ENCODE measurements around the gene PLXNB1.

The PLXNB1 gene

DNA sequence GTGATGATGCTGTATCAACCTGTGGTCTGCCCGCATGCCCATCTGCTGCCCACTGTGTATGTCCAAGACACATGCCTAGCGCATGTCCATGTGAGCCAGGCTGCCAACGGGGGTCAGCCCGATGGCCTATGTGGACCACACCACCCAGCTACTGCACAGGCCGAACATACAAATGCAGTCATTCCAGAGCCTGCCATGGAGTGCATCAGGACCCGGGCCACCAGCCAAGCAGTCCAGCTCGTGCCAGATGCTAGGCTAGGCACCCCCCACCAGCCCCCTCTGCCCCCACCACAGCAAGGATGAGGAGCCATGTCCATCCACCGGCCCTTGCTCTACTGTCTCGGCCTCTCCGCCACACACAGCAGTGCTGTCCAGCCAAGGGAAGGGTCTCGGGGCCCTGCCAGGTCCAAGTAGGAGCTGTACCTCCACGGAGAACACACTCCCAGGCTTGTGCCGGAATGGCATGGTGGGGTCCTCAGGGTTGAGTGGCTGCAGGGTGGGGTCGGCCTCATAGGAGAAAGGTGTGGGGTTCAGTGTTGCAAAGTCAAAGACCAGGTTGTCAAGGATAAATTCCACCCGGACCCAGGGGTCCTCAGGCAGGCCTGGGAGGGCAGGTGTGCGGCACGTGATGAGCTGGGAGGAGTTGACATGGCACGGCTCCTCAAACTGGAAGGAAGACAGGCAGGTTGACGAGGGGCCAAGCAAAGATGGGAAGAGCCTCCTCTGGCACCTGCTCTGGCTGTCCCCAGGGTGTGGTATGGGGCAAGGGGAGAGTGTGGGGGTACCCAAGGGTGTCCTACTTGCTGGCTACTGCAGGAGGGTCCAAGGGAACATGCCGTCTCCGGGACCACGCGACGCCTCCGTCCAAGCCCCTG is 15.3 kb downstream of the PLXNB1 start:
- H3K27ac Mint-ChIP-seq: no peak overlapping the region
- no peaks in the 10 kb centered on the region for H3K4me1 Mint-ChIP-seq (ENCODE audit: low read depth)
- no peaks in the 10 kb centered on the region for H3K27me3 Mint-ChIP-seq
- H3K36me3 Mint-ChIP-seq (ENCODE audit: low read depth): no peaks in the 10 kb centered on the region
- H3K4me3 Mint-ChIP-seq: no peak overlapping the region
- H3K9me3 Mint-ChIP-seq: no peaks in the 10 kb centered on the region
- intact Hi-C loops (cut with micrococcal nuclease): no loop called here

DNA sequence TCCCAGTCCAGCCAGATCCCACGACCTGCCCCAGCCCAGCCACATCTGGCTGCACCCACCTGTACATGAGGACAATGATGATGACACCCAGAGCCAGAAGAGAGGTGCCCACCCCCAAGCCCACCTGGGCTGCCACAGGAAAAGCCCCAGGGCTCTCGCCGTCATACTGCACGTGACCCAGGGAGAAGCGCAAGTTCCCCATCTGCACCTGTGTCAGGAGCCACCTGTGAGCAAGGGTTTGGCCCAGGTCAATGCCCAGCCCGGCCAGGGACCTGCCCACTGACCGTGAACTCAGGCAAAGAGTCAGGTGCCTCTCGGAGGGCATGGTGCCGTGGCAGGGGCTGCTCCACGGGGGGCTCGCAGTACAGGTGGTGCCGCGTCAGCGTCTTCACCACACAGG is 16.3 kb downstream of the PLXNB1 start:
- Mint-ChIP-seq H3K36me3 (ENCODE audit: low read depth) (no peaks in the 10 kb centered on the region), H3K27me3 (no peaks in the 10 kb centered on the region), H3K4me1 (ENCODE audit: low read depth) (no peaks in the 10 kb centered on the region), H3K27ac (no peak overlapping the region), H3K4me3 (no peak overlapping the region), H3K9me3 (no peaks in the 10 kb centered on the region)
- intact Hi-C loops (cut with micrococcal nuclease): no loop called here

- no peak overlapping the region for H3K27ac Mint-ChIP-seq
- no peaks in the 10 kb centered on the region for H3K27me3 Mint-ChIP-seq
- H3K9me3 Mint-ChIP-seq: no peaks in the 10 kb centered on the region
- H3K4me1 Mint-ChIP-seq (ENCODE audit: low read depth): no peaks in the 10 kb centered on the region
- intact Hi-C loops (cut with micrococcal nuclease): no loop called here
- H3K4me3 Mint-ChIP-seq: no peak overlapping the region
- no peaks in the 10 kb centered on the region for H3K36me3 Mint-ChIP-seq (ENCODE audit: low read depth)
Measured at GRCh38 chr3:48413086-48413485, 16.8 kb downstream of the PLXNB1 start.

GRCh38 chr3:48412375-48413001 is 17.4 kb downstream of the PLXNB1 start:
- Mint-ChIP-seq H3K27me3 (no peaks in the 10 kb centered on the region), H3K4me1 (ENCODE audit: low read depth) (no peaks in the 10 kb centered on the region), H3K36me3 (ENCODE audit: low read depth) (no peaks in the 10 kb centered on the region), H3K9me3 (no peaks in the 10 kb centered on the region), H3K4me3 (no peak overlapping the region), H3K27ac (no peak overlapping the region)
- intact Hi-C loops (cut with micrococcal nuclease): no loop called here

- no peak overlapping the region for H3K27ac Mint-ChIP-seq
- H3K9me3 Mint-ChIP-seq: no peaks in the 10 kb centered on the region
- H3K27me3 Mint-ChIP-seq: no peaks in the 10 kb centered on the region
- intact Hi-C loops (cut with micrococcal nuclease): no loop called here
- H3K36me3 Mint-ChIP-seq (ENCODE audit: low read depth): no peaks in the 10 kb centered on the region
- no peaks in the 10 kb centered on the region for H3K4me1 Mint-ChIP-seq (ENCODE audit: low read depth)
- H3K4me3 Mint-ChIP-seq: no peak overlapping the region
Measured at GRCh38 chr3:48411606-48412374, 18.1 kb downstream of the PLXNB1 start.

DNA sequence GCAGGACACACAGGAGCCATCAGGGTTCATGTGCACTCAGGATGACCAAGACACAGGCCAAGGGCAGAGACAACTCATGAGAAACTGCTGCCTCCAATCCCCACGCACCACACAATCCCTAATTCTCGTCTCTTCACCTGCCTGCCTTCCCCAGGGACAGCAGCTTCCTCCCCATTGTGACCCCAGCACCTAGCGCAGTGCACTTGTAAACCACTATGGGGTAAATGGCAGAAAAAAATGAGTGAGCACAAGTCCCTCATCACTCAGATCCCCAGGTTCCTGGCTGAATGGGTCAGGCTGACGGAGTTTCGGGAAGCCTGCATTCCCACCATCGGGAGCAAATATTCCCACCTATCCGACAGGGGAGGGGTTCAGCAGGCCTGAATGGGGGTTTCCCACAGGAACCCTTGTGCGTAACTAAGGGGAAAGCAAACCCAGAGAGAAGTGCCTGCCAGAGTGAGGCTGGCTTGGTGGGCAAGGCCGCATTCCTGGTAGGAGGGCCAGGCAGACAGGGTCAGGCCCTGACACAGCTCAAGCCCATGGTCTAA is 18.8 kb downstream of the PLXNB1 start:
- Mint-ChIP-seq H3K27me3 (no peaks in the 10 kb centered on the region), H3K27ac (no peak overlapping the region), H3K4me3 (no peak overlapping the region), H3K36me3 (ENCODE audit: low read depth) (no peaks in the 10 kb centered on the region), H3K4me1 (ENCODE audit: low read depth) (no peaks in the 10 kb centered on the region), H3K9me3 (no peaks in the 10 kb centered on the region)
- intact Hi-C loops (cut with micrococcal nuclease): no loop called here

- no peaks in the 10 kb centered on the region for H3K4me1 Mint-ChIP-seq (ENCODE audit: low read depth)
- no peaks in the 10 kb centered on the region for H3K36me3 Mint-ChIP-seq (ENCODE audit: low read depth)
- H3K9me3 Mint-ChIP-seq: no peaks in the 10 kb centered on the region
- no peak overlapping the region for H3K27ac Mint-ChIP-seq
- intact Hi-C loops (cut with micrococcal nuclease): no loop called here
- H3K4me3 Mint-ChIP-seq: no peak overlapping the region
- H3K27me3 Mint-ChIP-seq: no peaks in the 10 kb centered on the region
Measured at GRCh38 chr3:48410205-48411040, 19.5 kb downstream of the PLXNB1 start.

DNA sequence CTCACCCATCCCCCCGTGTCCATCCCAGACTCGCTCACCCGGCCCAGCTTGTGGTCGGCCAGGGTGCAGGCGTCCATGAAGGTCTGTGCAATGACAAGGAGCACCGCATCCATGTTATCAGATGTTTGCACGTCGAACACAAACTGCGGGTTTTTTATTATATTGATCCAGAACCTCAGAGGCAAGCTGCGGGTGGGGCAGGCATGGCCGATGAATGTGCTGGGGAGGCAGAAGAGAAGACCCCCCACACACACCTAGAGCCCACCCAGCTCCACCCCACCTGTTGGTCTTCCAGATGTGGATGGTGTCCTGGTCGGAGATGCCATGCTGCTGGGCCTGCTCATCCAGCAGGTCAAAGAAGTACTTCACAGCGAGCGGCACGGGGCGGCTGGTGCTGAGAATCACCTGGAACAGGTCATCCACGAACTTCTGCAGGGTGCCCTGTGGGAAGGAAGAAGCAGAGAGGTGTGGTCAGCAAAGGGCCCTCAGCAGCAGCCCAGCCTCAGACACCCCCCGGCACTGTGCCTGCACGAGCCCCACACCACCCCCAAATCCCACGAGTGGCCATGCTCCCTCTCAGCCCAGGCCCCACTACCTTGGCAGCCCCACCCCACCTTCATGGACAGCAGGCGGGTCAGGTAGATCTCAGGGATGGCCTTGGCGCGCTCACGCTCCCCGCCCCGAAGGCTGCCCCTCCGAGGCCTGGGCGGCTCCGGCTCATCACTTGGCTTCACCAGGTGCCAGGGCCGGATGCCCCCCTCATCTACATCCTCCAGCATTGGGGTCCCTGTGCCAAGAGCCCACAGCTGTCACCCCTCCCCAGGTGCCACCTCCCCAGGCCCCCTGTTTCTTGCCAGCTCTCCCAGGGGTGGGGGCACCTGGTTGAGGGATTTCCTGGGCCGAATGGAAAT is 20.3 kb downstream of the PLXNB1 start:
- Mint-ChIP-seq H3K27me3 (no peaks in the 10 kb centered on the region), H3K9me3 (no peaks in the 10 kb centered on the region), H3K27ac (no peak overlapping the region), H3K4me3 (no peak overlapping the region), H3K4me1 (ENCODE audit: low read depth) (no peaks in the 10 kb centered on the region), H3K36me3 (ENCODE audit: low read depth) (no peaks in the 10 kb centered on the region)
- intact Hi-C loops (cut with micrococcal nuclease): no loop called here

GRCh38 chr3:48408823-48409281 is 21.0 kb downstream of the PLXNB1 start:
- no peaks in the 10 kb centered on the region for H3K36me3 Mint-ChIP-seq (ENCODE audit: low read depth)
- H3K4me1 Mint-ChIP-seq (ENCODE audit: low read depth): no peaks in the 10 kb centered on the region
- no peaks in the 10 kb centered on the region for H3K9me3 Mint-ChIP-seq
- H3K27me3 Mint-ChIP-seq: no peaks in the 10 kb centered on the region
- no peak overlapping the region for H3K27ac Mint-ChIP-seq
- intact Hi-C loops (cut with micrococcal nuclease): no loop called here
- no peak overlapping the region for H3K4me3 Mint-ChIP-seq

DNA sequence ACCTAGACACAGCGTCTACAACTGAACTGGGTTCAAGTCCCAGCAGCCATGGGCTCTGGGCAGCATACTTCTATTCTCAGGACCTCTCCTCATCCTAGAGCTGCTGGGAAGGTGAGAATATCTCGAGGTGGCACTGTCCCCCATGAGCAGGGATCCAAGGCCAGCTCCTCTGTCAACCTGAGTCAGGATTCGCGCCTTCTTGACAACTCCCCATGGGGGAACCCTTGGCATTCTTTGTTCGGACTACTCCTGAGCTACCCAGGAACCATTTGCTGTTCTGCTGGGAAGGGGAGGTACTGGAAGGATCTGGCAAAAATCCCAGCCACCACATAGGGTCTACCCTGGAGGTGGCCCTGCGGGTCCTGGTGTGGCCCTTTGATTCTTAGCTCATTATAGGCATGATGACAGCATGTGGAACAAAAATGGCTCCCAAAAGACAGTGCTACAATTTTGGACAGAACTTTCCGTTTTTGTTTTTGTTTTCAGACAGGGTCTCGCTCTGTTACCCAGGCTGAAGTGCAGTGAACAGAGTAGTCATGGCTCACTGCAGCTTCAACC is 22.3 kb downstream of the PLXNB1 start:
- H3K36me3 Mint-ChIP-seq (ENCODE audit: low read depth): no peaks in the 10 kb centered on the region
- no peak overlapping the region for H3K4me3 Mint-ChIP-seq
- intact Hi-C loops (cut with micrococcal nuclease): no loop called here
- H3K27me3 Mint-ChIP-seq: no peaks in the 10 kb centered on the region
- no peaks in the 10 kb centered on the region for H3K4me1 Mint-ChIP-seq (ENCODE audit: low read depth)
- no peak overlapping the region for H3K27ac Mint-ChIP-seq
- no peaks in the 10 kb centered on the region for H3K9me3 Mint-ChIP-seq

DNA sequence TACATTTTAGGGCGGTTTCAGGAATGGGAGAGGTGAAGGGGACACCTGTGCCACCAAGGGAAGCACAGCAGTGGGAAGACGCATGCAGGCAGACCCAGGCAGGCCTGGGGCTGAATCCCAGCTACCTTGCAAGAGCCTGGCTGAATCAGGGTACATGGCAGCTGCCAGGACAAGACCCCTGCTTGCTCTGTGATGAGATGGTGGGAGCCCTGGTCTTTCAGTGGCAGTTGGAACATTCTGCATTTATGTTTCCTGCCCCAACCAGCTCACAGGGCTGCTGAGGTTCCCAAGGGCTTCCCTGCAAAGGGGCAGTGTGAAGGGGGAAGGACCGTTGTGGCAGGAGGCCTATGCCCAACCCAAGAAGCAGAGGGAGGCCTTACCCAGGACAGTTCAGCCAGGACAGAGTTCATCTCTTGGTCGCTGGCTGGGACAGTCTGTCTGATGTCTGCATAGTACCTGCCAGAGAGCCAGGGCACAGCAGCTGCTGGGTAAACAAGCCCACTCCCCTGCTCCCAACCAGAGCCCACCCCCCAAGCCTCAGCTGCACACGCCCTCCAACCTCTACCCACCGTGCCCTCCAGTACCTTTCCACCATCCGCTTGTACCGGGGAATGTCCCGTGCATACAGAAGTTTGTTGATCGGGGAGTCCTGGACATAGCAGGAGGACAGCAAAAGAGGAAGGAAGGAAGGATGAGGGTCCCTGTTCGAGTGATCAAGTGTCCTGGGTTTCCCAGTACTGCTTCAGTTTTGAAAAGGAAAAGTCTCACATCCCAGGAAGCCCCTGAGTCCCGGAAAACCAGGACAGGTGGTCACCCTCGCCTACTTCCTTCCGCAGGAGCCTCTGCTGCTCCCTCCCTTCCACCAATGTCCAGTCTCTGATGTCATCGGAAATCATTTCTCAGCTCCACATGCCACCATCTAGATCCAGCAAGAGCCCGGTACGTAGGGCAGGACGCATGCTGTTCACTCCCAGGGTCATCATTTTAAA is 23.1 kb downstream of the PLXNB1 start:
- no peak overlapping the region for H3K4me3 Mint-ChIP-seq
- no peaks in the 10 kb centered on the region for H3K9me3 Mint-ChIP-seq
- H3K36me3 Mint-ChIP-seq (ENCODE audit: low read depth): no peaks in the 10 kb centered on the region
- no peaks in the 10 kb centered on the region for H3K27me3 Mint-ChIP-seq
- intact Hi-C loops (cut with micrococcal nuclease): no loop called here
- no peaks in the 10 kb centered on the region for H3K4me1 Mint-ChIP-seq (ENCODE audit: low read depth)
- H3K27ac Mint-ChIP-seq: no peak overlapping the region
